NCI-H1092 (cell line): Measurements from ENCODE around the gene MBD4.

Experiments
- DNase-seq: peaks from one replicate; lab custom pipeline; 2025; lab: John Stamatoyannopoulos, UW

Gene MBD4

GRCh38 chr3:129382366-129382765 is 57.4 kb downstream of the MBD4 start:
- no peak for DNase-seq
